ENCODE measurements around the gene PARP12. TPM values are rescaled to one million over a fixed set of nuclear protein-coding genes. Genes with fewer than 3 reads are reported as not detected.
A peak's percentile ranks its signal among the peaks of the same experiment; 100 is the strongest.

Gene PARP12
- total and polyA plus RNA-seq, 9 of the 15 experiments (the other 6 are each of a cell fraction or from before 2014, with no cell fraction given), result 4.6 to 40.4 (median 23.5) TPM

GRCh38 chr7:140062528-140063299 lies at the start of gene PARP12 (continued):
- TF ChIP-seq, protein P1, sequence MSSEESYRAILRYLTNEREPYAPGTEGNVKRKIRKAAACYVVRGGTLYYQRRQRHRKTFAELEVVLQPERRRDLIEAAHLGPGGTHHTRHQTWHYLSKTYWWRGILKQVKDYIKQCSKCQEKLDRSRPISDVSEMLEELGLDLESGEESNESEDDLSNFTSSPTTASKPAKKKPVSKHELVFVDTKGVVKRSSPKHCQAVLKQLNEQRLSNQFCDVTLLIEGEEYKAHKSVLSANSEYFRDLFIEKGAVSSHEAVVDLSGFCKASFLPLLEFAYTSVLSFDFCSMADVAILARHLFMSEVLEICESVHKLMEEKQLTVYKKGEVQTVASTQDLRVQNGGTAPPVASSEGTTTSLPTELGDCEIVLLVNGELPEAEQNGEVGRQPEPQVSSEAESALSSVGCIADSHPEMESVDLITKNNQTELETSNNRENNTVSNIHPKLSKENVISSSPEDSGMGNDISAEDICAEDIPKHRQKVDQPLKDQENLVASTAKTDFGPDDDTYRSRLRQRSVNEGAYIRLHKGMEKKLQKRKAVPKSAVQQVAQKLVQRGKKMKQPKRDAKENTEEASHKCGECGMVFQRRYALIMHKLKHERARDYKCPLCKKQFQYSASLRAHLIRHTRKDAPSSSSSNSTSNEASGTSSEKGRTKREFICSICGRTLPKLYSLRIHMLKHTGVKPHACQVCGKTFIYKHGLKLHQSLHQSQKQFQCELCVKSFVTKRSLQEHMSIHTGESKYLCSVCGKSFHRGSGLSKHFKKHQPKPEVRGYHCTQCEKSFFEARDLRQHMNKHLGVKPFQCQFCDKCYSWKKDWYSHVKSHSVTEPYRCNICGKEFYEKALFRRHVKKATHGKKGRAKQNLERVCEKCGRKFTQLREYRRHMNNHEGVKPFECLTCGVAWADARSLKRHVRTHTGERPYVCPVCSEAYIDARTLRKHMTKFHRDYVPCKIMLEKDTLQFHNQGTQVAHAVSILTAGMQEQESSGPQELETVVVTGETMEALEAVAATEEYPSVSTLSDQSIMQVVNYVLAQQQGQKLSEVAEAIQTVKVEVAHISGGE (CRISPR knock-in tag; IDR thresholded peaks at IDR 0.05), result peak in 1 of 3 experiments; percentile 68; a peak in 2 of 6 replicates
- TF ChIP-seq POLR2H (tag; IDR thresholded peaks at IDR 0.05; ENCODE audit: low read depth) (no peak), TEAD1 (CRISPR knock-in tag; IDR thresholded peaks at IDR 0.05) (peak; percentile 44 to 84; a peak in 3 of 4 replicates), HMGN3 (IDR thresholded peaks at IDR 0.05; ENCODE audit: borderline replicate concordance, extremely low read depth, insufficient read length, low read depth, low read length) (peak; percentile 88), ZNF253 (CRISPR knock-in tag; conservative IDR thresholded peaks at IDR 0.05) (no peak), NBN (IDR thresholded peaks at IDR 0.05; ENCODE audit: low read depth) (peak; percentile 67; the same call in 1 of the 2 replicates), GABPB1 (CRISPR knock-in tag; IDR thresholded peaks at IDR 0.05) (peak; percentile 75), ZNF431 (CRISPR knock-in tag; IDR thresholded peaks at IDR 0.05) (peak; percentile 50), ZNF75A (CRISPR knock-in tag; IDR thresholded peaks at IDR 0.05) (no peak), ATF6 (CRISPR knock-in tag; IDR thresholded peaks at IDR 0.05) (no peak)

Data from K562 (cell line).